Loucy (cell line): ENCODE results near the gene CTSF.
A peak's percentile ranks its signal among the peaks of the same experiment; 100 is the strongest.
"Not testable (repeated sequence)": the region's sequence is repeated elsewhere in the genome, so short reads cannot be mapped to it uniquely, and the experiment has no call there.

Experiments used
- H2AFZ ChIP-seq: fragments of 200-600 bp; sonication (generic); 2 replicates; pipeline ENCODE4 v1.6.0; 2016; ENCODE audit warnings: antibody characterized with exemption, mild to moderate bottlenecking, low read length, moderate library complexity
- H3F3A ChIP-seq: fragments of 200-600 bp; 2 replicates; pipeline ENCODE4 v1.6.0; 2016; ENCODE audit warnings: antibody characterized with exemption, low read depth, mild to moderate bottlenecking
- H3K27me3 ChIP-seq: fragments of 200-600 bp; sonication (generic); 2 replicates; pipeline ENCODE4 v1.6.1; 2014; ENCODE audit warnings: low read length, mild to moderate bottlenecking; ENCODE audit not compliant: insufficient read depth, poor library complexity, severe bottlenecking
- H3K36me3 ChIP-seq: fragments of 200-600 bp; sonication (generic); 2 replicates; pipeline ENCODE4 v1.6.1; 2016; ENCODE audit warnings: low read length; ENCODE audit not compliant: insufficient read depth
- H3K4me1 ChIP-seq: fragments of 200-600 bp; sonication (generic); 2 replicates; pipeline ENCODE4 v1.5.1; 2014; ENCODE audit warnings: low read length, mild to moderate bottlenecking; ENCODE audit not compliant: insufficient read depth, poor library complexity, severe bottlenecking
- H3K4me2 ChIP-seq: fragments of 200-600 bp; sonication (generic); 2 replicates; pipeline ENCODE4 v1.6.0; 2014; ENCODE audit warnings: antibody characterized with exemption, low read length, low read depth, mild to moderate bottlenecking; ENCODE audit not compliant: poor library complexity, severe bottlenecking
- H3K4me3 ChIP-seq: fragments of 200-600 bp; sonication (generic); 2 replicates; pipeline ENCODE4 v1.5.1; 2014; ENCODE audit warnings: low read length, mild to moderate bottlenecking, mixed read lengths; ENCODE audit not compliant: poor library complexity, severe bottlenecking
- H3K79me2 ChIP-seq: fragments of 200-600 bp; sonication (generic); 2 replicates; pipeline ENCODE4 v1.6.1; 2014; ENCODE audit warnings: low read length; ENCODE audit not compliant: insufficient read depth
- H3K9ac ChIP-seq: fragments of 200-600 bp; sonication (generic); 2 replicates; pipeline ENCODE4 v1.6.0; 2014; ENCODE audit warnings: mild to moderate bottlenecking, low read depth, low read length, moderate library complexity; ENCODE audit not compliant: poor library complexity, severe bottlenecking
- H3K9me2 ChIP-seq: fragments of 200-600 bp; sonication (generic); replicated peaks from 2 replicates; pipeline ENCODE4 v1.6.1; 2016; ENCODE audit warnings: low read depth, low read length, mixed read lengths
- H3K9me3 ChIP-seq: fragments of 200-600 bp; sonication (generic); 2 replicates; pipeline ENCODE4 v1.6.1; 2014; ENCODE audit warnings: mild to moderate bottlenecking, antibody characterized with exemption, low read length, low read depth; ENCODE audit not compliant: insufficient read depth
- H4K20me1 ChIP-seq: fragments of 200-600 bp; sonication (generic); 2 replicates; pipeline ENCODE4 v1.6.0; 2014; ENCODE audit warnings: antibody characterized with exemption, low read length, mild to moderate bottlenecking; ENCODE audit not compliant: insufficient read depth, poor library complexity, severe bottlenecking
- EZH2phosphoT487 ChIP-seq: fragments of 200-600 bp; IDR thresholded peaks from 2 replicates; pipeline ENCODE4 v1.6.1; 2018; ENCODE audit warnings: antibody characterized with exemption, mild to moderate bottlenecking, moderate library complexity, borderline replicate concordance
- TF ChIP-seq, protein P1 (sequence below): fragments of 200-600 bp; sonication (generic); conservative IDR thresholded peaks from 2 replicates; pipeline ENCODE4 v1.5.1; 2014; ENCODE audit warnings: mild to moderate bottlenecking, antibody characterized with exemption, low read length

The CTSF gene

DNA sequence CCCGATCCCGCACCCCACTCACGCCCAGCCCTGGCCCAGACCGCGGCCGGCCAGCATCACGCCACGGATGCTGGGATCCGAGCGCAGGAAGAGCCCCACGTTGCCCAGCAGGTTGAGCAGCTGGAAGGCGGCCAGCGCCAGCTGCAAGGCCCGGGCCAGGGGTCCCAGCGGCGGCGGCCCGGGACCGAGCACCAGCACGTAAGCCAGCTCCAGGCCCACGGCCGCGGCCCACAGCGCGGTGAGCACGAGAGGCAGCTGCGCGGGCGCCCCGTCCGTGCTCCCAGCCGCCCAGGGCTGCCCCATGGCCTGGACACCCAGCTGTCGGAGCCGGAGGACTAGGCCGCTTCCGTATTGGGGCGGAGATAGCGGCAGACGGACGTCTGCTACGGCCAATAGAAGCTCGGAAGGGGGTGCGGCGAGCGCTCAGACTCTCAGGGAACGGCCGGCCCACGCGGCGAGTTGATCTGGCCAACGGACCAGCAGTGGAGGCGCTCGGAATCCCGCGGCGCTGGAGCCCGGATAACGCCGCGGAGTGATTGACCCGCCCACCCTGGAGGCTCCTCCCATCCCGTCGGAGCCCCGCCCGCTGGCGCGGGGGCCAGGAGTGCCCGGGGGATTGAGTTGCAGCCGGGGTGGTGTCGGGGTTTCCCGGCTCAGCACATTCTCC, 22.6 kb downstream of the CTSF start, which contains the start of gene ZDHHC24:
ZDHHC24 (minus strand) TSS at position 348 of the 667 bp plus-strand sequence; CDS start at position 303, 45 bp downstream.
- no peaks in the 10 kb centered on the region for H3K9me3 ChIP-seq
- no peaks in the 10 kb centered on the region; the same call in 1 of the 2 replicates for H3K36me3 ChIP-seq
- no peak for TF ChIP-seq EZH2phosphoT487
- TF ChIP-seq, protein P1, sequence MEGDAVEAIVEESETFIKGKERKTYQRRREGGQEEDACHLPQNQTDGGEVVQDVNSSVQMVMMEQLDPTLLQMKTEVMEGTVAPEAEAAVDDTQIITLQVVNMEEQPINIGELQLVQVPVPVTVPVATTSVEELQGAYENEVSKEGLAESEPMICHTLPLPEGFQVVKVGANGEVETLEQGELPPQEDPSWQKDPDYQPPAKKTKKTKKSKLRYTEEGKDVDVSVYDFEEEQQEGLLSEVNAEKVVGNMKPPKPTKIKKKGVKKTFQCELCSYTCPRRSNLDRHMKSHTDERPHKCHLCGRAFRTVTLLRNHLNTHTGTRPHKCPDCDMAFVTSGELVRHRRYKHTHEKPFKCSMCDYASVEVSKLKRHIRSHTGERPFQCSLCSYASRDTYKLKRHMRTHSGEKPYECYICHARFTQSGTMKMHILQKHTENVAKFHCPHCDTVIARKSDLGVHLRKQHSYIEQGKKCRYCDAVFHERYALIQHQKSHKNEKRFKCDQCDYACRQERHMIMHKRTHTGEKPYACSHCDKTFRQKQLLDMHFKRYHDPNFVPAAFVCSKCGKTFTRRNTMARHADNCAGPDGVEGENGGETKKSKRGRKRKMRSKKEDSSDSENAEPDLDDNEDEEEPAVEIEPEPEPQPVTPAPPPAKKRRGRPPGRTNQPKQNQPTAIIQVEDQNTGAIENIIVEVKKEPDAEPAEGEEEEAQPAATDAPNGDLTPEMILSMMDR: no peak
- H3K4me3 ChIP-seq: peak within 1 kb of the TSS; percentile 94
- H3K4me2 ChIP-seq: peak within 1 kb of the TSS; percentile 95
- peak within 1 kb of the TSS; percentile 80 for H2AFZ ChIP-seq
- H4K20me1 ChIP-seq: no peaks in the 10 kb centered on the region
- H3K27me3 ChIP-seq: no peaks in the 10 kb centered on the region
- no peaks in the 10 kb centered on the region for H3K9me2 ChIP-seq
- H3K9ac ChIP-seq: peak within 1 kb of the TSS; percentile 93
- H3K4me1 ChIP-seq: peaks cover 16% of the 10 kb centered on the region
- H3K79me2 ChIP-seq: peaks cover 37% of the 10 kb centered on the region
- peaks cover 4% of the 10 kb centered on the region; the same call in 1 of the 2 replicates for H3F3A ChIP-seq

DNA sequence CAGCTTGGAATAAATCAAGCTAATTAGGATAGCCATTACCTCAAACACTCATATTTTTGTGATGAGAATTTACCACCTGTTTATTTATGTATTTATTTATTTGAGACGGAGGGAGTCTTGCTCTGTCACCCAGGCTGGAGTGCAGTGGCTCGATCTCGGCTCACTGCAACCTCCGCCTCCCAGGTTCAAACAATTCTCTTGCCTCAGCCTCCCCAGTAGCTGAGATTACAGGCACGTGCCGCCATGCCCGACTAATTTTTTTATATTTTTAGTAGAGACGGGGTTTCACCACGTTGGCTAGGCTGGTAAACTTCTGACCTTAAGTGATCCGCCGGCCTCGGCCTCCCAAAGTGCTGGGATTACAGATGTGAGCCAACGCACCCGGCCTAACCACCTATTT, 23.5 kb downstream of the CTSF start:
- Histone ChIP-seq H3K4me1 (peaks cover 16% of the 10 kb centered on the region), H3K4me3 (peak overlapping the region; percentile 94), H3K79me2 (peaks cover 37% of the 10 kb centered on the region), H3K4me2 (peak overlapping the region; percentile 95), H3K9ac (peak overlapping the region; percentile 93)
- not testable (repeated sequence) for H3K9me3 ChIP-seq, H3K9me2 ChIP-seq, H3F3A ChIP-seq, H3K27me3 ChIP-seq, H3K36me3 ChIP-seq, H4K20me1 ChIP-seq, H2AFZ ChIP-seq

DNA sequence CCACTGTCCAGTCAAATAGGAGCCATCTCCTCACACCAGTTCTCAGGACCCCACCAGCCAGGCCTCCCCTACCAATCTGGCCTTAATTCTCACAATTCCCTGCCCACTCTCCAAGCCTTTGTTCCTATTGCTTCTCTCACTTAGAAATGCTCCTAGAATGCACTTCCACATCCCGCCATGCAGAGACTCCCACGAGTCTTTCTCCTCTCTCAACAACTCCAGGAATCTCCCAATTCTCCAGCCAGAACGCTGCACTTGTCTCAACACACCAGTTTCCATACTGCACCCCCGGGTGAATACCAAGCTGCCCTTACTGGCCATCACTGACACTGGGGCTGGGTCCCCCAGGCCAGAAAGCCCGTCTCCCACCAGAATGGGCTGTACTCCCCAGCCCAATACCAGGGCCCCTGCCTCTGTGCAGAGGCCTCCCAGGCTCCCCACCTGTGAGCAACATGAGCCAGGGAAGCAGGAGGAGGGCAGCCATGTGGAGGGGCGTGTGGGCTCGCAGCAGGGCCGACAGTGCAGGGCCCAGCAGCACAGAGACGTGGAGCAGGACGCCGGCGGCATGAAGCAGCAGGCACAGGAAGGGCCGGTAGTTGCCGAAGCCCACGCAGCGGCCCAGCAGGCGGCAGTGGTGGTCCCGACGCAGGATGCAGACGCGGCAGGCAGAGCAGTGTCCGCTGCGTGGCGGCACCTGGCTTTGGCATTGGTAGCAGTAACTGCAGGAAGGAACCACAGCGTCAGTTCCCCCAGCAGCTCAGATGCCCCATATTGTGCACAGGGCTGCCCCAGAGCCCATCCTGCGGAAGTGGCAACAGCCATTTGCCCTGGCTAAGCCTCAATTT, 24.9 kb downstream of the CTSF start:
- H3K4me2 ChIP-seq: peak overlapping the region; percentile 95
- TF ChIP-seq, protein P1: peak; percentile 58
- TF ChIP-seq EZH2phosphoT487: no peak
- H3K9me2 ChIP-seq: no peaks in the 10 kb centered on the region
- peaks cover 37% of the 10 kb centered on the region for H3K79me2 ChIP-seq
- no peaks in the 10 kb centered on the region for H3K27me3 ChIP-seq
- H3F3A ChIP-seq: peaks cover 4% of the 10 kb centered on the region; the same call in 1 of the 2 replicates
- no peaks in the 10 kb centered on the region; the same call in 1 of the 2 replicates for H3K36me3 ChIP-seq
- peak overlapping the region; percentile 93 for H3K9ac ChIP-seq
- H2AFZ ChIP-seq: 0 out of 2 replicates have a peak overlapping the region, but pooled peaks have one; percentile 40
- H4K20me1 ChIP-seq: no peaks in the 10 kb centered on the region
- H3K4me1 ChIP-seq: peaks cover 16% of the 10 kb centered on the region
- peak overlapping the region; percentile 94 for H3K4me3 ChIP-seq
- H3K9me3 ChIP-seq: no peaks in the 10 kb centered on the region
